ENCODE results near the gene SLC7A10. TPM values are rescaled to one million over a fixed set of nuclear protein-coding genes. Genes with fewer than 3 reads are reported as not detected.
"Not testable (repeated sequence)": the region's sequence is repeated elsewhere in the genome, so short reads cannot be mapped to it uniquely, and the experiment has no call there.

The SLC7A10 gene
- total RNA-seq, 1 donor from 2014 or later, result 0.13 TPM

GRCh38 chr19:33195645-33196347 is 29.9 kb downstream of the SLC7A10 start:
- no peak for ATAC-seq (ENCODE audit: poor library complexity)
- intact Hi-C loops (cut with DNase I), result no loop called here
- DNase-seq, result peak; percentile 41

GRCh38 chr19:33194886-33195644 is 30.6 kb downstream of the SLC7A10 start:
- intact Hi-C loops (cut with DNase I), result no loop called here
- ATAC-seq (ENCODE audit: poor library complexity), result peak; percentile 77
- DNase-seq, result peak; percentile 61

- intact Hi-C loops (cut with DNase I), result no loop called here
- ATAC-seq (ENCODE audit: poor library complexity), result peak; percentile 28
- DNase-seq, result peak; percentile 53
Observed at GRCh38 chr19:33194532-33194885, 31.1 kb downstream of the SLC7A10 start.

GRCh38 chr19:33193865-33194362 is 31.7 kb downstream of the SLC7A10 start, which contains the start of gene LRP3:
Gene LRP3, plus strand, starts transcription at chr19:33194330. Its CDS starts 456 bp downstream, at chr19:33194786.
- peak; percentile 85 for ATAC-seq (ENCODE audit: poor library complexity)
- DNase-seq, result peak; percentile 76
- intact Hi-C loops (cut with DNase I), result no loop called here

GRCh38 chr19:33193269-33193864 is 32.3 kb downstream of the SLC7A10 start:
- intact Hi-C loops (cut with DNase I), result no loop called here
- DNase-seq (peak; percentile 25), ATAC-seq (ENCODE audit: poor library complexity) (no peak)

- ATAC-seq (ENCODE audit: poor library complexity) (no peak), DNase-seq (no peak)
- intact Hi-C loops (cut with DNase I), result no loop called here
Observed at GRCh38 chr19:33192010-33192409, 33.6 kb downstream of the SLC7A10 start.

GRCh38 chr19:33191501-33191900 is 34.1 kb downstream of the SLC7A10 start:
- intact Hi-C loops (cut with DNase I), result no loop called here
- DNase-seq (peak; percentile 28), ATAC-seq (ENCODE audit: poor library complexity) (no peak)

- intact Hi-C loops (cut with DNase I); ATAC-seq (ENCODE audit: poor library complexity); DNase-seq: not testable (repeated sequence)
Observed at GRCh38 chr19:33191092-33191491, 34.6 kb downstream of the SLC7A10 start.

GRCh38 chr19:33189453-33189852 is 36.2 kb downstream of the SLC7A10 start:
- no peak for DNase-seq
- no peak for ATAC-seq (ENCODE audit: poor library complexity)
- intact Hi-C loops (cut with DNase I), result no loop called here

GRCh38 chr19:33187183-33187540 is 38.5 kb downstream of the SLC7A10 start:
- DNase-seq (peak; percentile 44), ATAC-seq (ENCODE audit: poor library complexity) (no peak)
- intact Hi-C loops (cut with DNase I), result no loop called here

- DNase-seq (peak; percentile 34), ATAC-seq (ENCODE audit: poor library complexity) (peak; percentile 45)
- intact Hi-C loops (cut with DNase I), result no loop called here
Observed at GRCh38 chr19:33186431-33187182, 39.0 kb downstream of the SLC7A10 start.

- DNase-seq, result no peak
- intact Hi-C loops (cut with DNase I), result no loop called here
- no peak for ATAC-seq (ENCODE audit: poor library complexity)
Observed at GRCh38 chr19:33177417-33177979, 48.2 kb downstream of the SLC7A10 start.

GRCh38 chr19:33176670-33177416 is 48.8 kb downstream of the SLC7A10 start:
- ATAC-seq (ENCODE audit: poor library complexity), result peak; percentile 95
- peak; percentile 98 for DNase-seq
- intact Hi-C loops (cut with DNase I), result no loop called here

GRCh38 chr19:33175886-33176669 is 49.6 kb downstream of the SLC7A10 start:
- intact Hi-C loops (cut with DNase I), result no loop called here
- ATAC-seq (ENCODE audit: poor library complexity) (peak; percentile 2), DNase-seq (no peak)

GRCh38 chr19:33175156-33175782 is 50.4 kb downstream of the SLC7A10 start:
- intact Hi-C loops (cut with DNase I), result no loop called here
- ATAC-seq (ENCODE audit: poor library complexity), result no peak
- DNase-seq, result no peak

GRCh38 chr19:33174186-33174585 is 51.5 kb downstream of the SLC7A10 start:
- DNase-seq (no peak), ATAC-seq (ENCODE audit: poor library complexity) (no peak)
- intact Hi-C loops (cut with DNase I), result no loop called here

- ATAC-seq (ENCODE audit: poor library complexity) (no peak), DNase-seq (no peak)
- intact Hi-C loops (cut with DNase I), result no loop called here
Observed at GRCh38 chr19:33171916-33172359, 53.7 kb downstream of the SLC7A10 start.

Data from Right ventricle myocardium superior (tissue), 1 donor.